H1 (cell line): ENCODE results near the gene NR1I3. TPM values are rescaled to one million over a fixed set of nuclear protein-coding genes. Genes with fewer than 3 reads are reported as not detected.

ENCODE experiments used
- BACH1 ChIP-seq: IDR thresholded peaks from 2 replicates; pipeline ENCODE4 v1.6.1; 2012; ENCODE audit warnings: low read length, improper control_type of control experiment
- BCL11A ChIP-seq, 2 experiments: IDR thresholded peaks; one replicate each; pipeline ENCODE4 v1.6.1; 2011; ENCODE audit warnings: low read depth in 2 of 2, low read length in 2 of 2, mild to moderate bottlenecking in 2 of 2
- CBX8 ChIP-seq: fragments of 300-800, 300-1000 bp; sonication (generic); IDR thresholded peaks from 2 replicates; pipeline ENCODE4 v1.7.1; 2016; ENCODE audit warnings: low read depth, low read length, borderline replicate concordance
- CREB1 ChIP-seq: IDR thresholded peaks from 2 replicates; pipeline ENCODE4 v1.6.1; 2012; ENCODE audit warnings: inconsistent platforms
- EP300 ChIP-seq, 2 experiments: IDR thresholded peaks; 1 replicate in 1 of 2; 2 replicates in 1 of 2; pipeline ENCODE4 v1.6.1; 2011 to 2012; ENCODE audit warnings: low read depth in 2 of 2, low read length in 2 of 2, mild to moderate bottlenecking in 2 of 2, borderline replicate concordance in 1 of 2, inconsistent platforms in 1 of 2, moderate library complexity in 1 of 2
- FOSL1 ChIP-seq: IDR thresholded peaks from 2 replicates; pipeline ENCODE4 v1.6.1; 2011; ENCODE audit warnings: mild to moderate bottlenecking, low read depth, low read length, moderate library complexity; ENCODE audit not compliant: insufficient read depth
- JUN ChIP-seq: IDR thresholded peaks from 2 replicates; pipeline ENCODE4 v1.6.1; 2011; ENCODE audit warnings: low read depth, mild to moderate bottlenecking, improper control_type of control experiment, low read length
- JUND ChIP-seq: IDR thresholded peaks from 2 replicates; pipeline ENCODE4 v1.6.1; 2011; ENCODE audit warnings: mild to moderate bottlenecking, improper control_type of control experiment, low read length
- KDM1A ChIP-seq: fragments of 200-600, 300-600 bp; sonication (generic); IDR thresholded peaks from 2 replicates; pipeline ENCODE4 v1.7.1; 2016; ENCODE audit warnings: mild to moderate bottlenecking, low read length, borderline replicate concordance
- KDM4A ChIP-seq: IDR thresholded peaks from one replicate; pipeline ENCODE4 v1.7.1; 2012; ENCODE audit warnings: low read depth, mild to moderate bottlenecking, moderate library complexity, low read length, inconsistent platforms; ENCODE audit not compliant: severe bottlenecking
- KDM5A ChIP-seq: fragments of 200-600 bp; IDR thresholded peaks from 2 replicates; pipeline ENCODE4 v1.7.1; 2012; ENCODE audit warnings: mild to moderate bottlenecking, low read length, inconsistent platforms, mixed read lengths
- MAX ChIP-seq: IDR thresholded peaks from 2 replicates; pipeline ENCODE4 v1.6.1; 2012; ENCODE audit warnings: inconsistent platforms
- NRF1 ChIP-seq: IDR thresholded peaks from 2 replicates; pipeline ENCODE4 v1.6.1; 2011; ENCODE audit warnings: mild to moderate bottlenecking, low read depth, low read length, improper control_type of control experiment
- POLR2AphosphoS5 ChIP-seq: IDR thresholded peaks from 2 replicates; pipeline ENCODE4 v1.6.1; 2011; ENCODE audit warnings: low read depth, low read length
- RAD21 ChIP-seq, 2 experiments: IDR thresholded peaks in 1 of 2; conservative IDR thresholded peaks in 1 of 2; 2 replicates each; pipeline ENCODE4 v1.6.1; 2011; ENCODE audit warnings: low read depth in 2 of 2, low read length in 2 of 2, improper control_type of control experiment in 1 of 2, inconsistent platforms in 1 of 2, mild to moderate bottlenecking in 1 of 2, moderate library complexity in 1 of 2
- RFX5 ChIP-seq: IDR thresholded peaks from 2 replicates; pipeline ENCODE4 v1.6.1; 2011; ENCODE audit warnings: low read depth, low read length, improper control_type of control experiment, borderline replicate concordance
- RNF2 ChIP-seq: fragments of 200-900, 300-1000 bp; sonication (generic); IDR thresholded peaks from 2 replicates; pipeline ENCODE4 v1.7.1; 2016; ENCODE audit warnings: borderline replicate concordance, low read depth, mild to moderate bottlenecking, antibody characterized with exemption, low read length; ENCODE audit not compliant: poor library complexity, severe bottlenecking; ENCODE audit errors: missing control alignments
- RXRA ChIP-seq: IDR thresholded peaks from 2 replicates; pipeline ENCODE4 v1.6.1; 2011; ENCODE audit warnings: low read depth, mild to moderate bottlenecking, low read length, moderate library complexity; ENCODE audit not compliant: insufficient read depth
- SIN3A ChIP-seq, 2 experiments: IDR thresholded peaks in 1 of 2; conservative IDR thresholded peaks in 1 of 2; 2 replicates each; pipeline ENCODE4 v1.6.1; 2011 to 2012; ENCODE audit warnings: low read length in 2 of 2, improper control_type of control experiment in 1 of 2, low read depth in 1 of 2, mild to moderate bottlenecking in 1 of 2
- SIX5 ChIP-seq: IDR thresholded peaks from 2 replicates; pipeline ENCODE4 v1.6.1; 2011; ENCODE audit warnings: mild to moderate bottlenecking, low read depth, low read length
- TAF7 ChIP-seq: optimal IDR thresholded peaks from 2 replicates; pipeline ENCODE3; 2011; ENCODE audit warnings: low read depth, mild to moderate bottlenecking, inconsistent platforms, low read length, moderate library complexity, borderline replicate concordance
- TEAD4 ChIP-seq: IDR thresholded peaks from 2 replicates; pipeline ENCODE4 v1.6.1; 2012; ENCODE audit warnings: low read depth, low read length, inconsistent platforms, mixed read lengths
- YY1 ChIP-seq: IDR thresholded peaks from 2 replicates; pipeline ENCODE4 v1.6.1; 2011; ENCODE audit warnings: low read depth, mild to moderate bottlenecking, low read length
- polyA plus RNA-seq, 7 experiments: library from polyadenylated mRNA; depleted of rRNA in 3 of 7; stranded (reverse) in 5 of 7; unstranded in 2 of 7; fragments of >200 nt in 5 of 7; fragments of 200-250 nt in 2 of 7; gene quantifications; 1 replicate in 5 of 7; 2 replicates in 1 of 7; 4 replicates in 1 of 7; pipeline versions ENCODE4 v1.2.1 to v1.2.3, GENCODE V29; 2011 to 2013; ENCODE audit warnings: missing spikeins in 2 of 7, mixed read lengths in 2 of 7
- total RNA-seq: library from RNA; stranded (reverse); fragmentation: NEBNext Ultra II Directional; extraction: Animal tissue kit (Norgen Biotek cat#: 25700); gene quantifications from 2 replicates; pipeline ENCODE4 v1.2.1, GENCODE V29; 2021

NR1I3 gene
- total and polyA plus RNA-seq, 2 of the 8 experiments (the other 6 are each of a cell fraction or from before 2014, with no cell fraction given), result not detected

- TF ChIP-seq RAD21 (IDR thresholded peaks at IDR 0.05 in 1 of 2, conservative IDR thresholded peaks at IDR 0.05 in 1 of 2; ENCODE audit: low read depth in 2 of 2, low read length in 2 of 2) (peak in 1 of 2 experiments; percentile 43; a peak in 2 of 4 replicates), CBX8 (no peak), POLR2AphosphoS5 (no peak), SIX5 (peak; percentile 70), FOSL1 (no peak), RNF2 (no peak), KDM1A (no peak), RFX5 (no peak), CREB1 (no peak; the same call in 1 of the 2 replicates), BCL11A (IDR thresholded peaks at IDR 0.05; ENCODE audit: low read depth in 2 of 2, low read length in 2 of 2) (no peak), EP300 (IDR thresholded peaks at IDR 0.05; ENCODE audit: borderline replicate concordance in 1 of 2, low read depth in 2 of 2, low read length in 2 of 2) (no peak), KDM4A (no peak), JUND (no peak), MAX (no peak; the same call in none of the 2 replicates), KDM5A (peak; percentile 89), NRF1 (no peak), JUN (no peak), RXRA (no peak), YY1 (peak; percentile 100), TEAD4 (0 out of 2 replicates have a peak, but pooled peaks have one; percentile 14), TAF7 (no peak), SIN3A (conservative IDR thresholded peaks at IDR 0.05 in 1 of 2, IDR thresholded peaks at IDR 0.05 in 1 of 2; ENCODE audit: low read depth in 1 of 2, low read length in 2 of 2) (peak; percentile 78 to 92; a peak in 3 of 4 replicates), BACH1 (no peak)
Measured at GRCh38 chr1:161225534-161226319, 12.3 kb downstream of the NR1I3 start, which contains the start of gene TOMM40L (continued).
